Activated CD4-positive, CD25-positive, alpha-beta regulatory T cell treated with anti-CD3 and anti-CD28 coated beads, Interleukin-2, amount 50 U/mL, for 72 hours (primary cell): ENCODE results near the gene AKAP1.

Experiments
- DNase-seq: peaks from one replicate; pipeline ENCODE4 v3.0.0; 2021

Gene AKAP1

GRCh38 chr17:57135789-57136291 lies 50.8 kb downstream of the AKAP1 start:
- no peak for DNase-seq

- no peak for DNase-seq
Observed at GRCh38 chr17:57136355-57136754, 51.3 kb downstream of the AKAP1 start.

DNA sequence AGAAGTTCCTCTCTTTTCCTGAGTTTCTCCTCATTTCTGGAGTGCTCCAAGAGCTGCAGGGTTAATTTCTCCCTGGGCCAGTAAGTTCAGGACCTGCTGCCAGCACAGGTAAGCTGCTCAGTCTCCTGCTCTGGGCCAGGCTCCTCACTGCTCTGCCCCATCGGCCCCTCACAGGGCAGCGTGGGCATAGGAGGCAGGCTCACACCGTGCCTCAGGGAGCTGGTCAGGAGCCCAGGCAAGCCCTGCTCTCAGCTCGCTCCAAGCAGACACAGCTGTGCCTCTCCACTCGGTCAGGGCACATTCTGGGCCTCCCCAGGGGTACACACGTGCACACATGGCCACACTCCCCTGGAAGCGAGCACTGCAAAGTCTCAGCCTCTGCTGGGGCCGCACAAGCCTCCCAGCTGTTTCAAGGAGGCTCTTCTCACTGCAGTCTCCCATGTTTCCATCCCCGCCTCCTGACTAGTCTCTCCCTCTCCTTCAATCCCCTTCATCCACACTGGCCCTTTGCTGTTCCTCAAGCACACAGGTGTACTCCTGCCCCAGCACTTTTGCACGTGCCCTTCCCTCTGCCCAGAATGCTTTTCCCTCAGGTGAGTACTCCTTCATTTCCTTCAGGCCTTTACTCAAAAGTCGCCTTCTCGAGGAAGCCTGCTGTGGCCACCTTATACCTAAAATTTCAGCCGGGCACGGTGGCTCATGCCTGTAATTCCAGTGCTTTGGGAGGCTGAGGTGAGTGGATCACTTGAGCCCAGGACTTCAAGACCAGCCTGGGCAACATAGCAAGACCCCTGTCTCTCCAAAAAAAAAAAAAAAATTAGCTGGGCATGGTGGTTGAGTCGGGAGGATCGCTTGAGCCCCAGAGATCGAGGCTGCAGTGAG lies 53.2 kb downstream of the AKAP1 start:
- no peak for DNase-seq

GRCh38 chr17:57138956-57139576 lies 54.0 kb downstream of the AKAP1 start:
- no peak for DNase-seq

DNA sequence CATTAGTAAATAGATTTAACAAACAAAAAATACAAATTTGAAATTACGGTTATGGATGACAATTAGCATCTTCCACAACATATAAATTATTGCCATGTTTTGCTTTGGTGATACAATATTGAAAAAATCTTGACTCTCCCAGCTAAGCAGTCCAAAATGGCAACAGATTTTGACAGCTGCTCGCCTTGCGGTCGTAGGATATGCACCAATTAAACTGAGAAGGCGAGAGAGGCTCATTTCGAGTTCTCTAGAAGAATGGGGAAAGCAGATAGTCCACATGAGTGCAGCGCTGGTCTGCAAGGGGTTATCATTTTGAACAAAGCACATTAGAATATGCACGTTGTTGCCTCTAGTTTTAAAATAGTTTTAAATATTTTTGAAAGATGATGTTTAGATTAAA lies 55.3 kb downstream of the AKAP1 start:
- no peak for DNase-seq

- no peak for DNase-seq
Observed at GRCh38 chr17:57142925-57143324, 57.9 kb downstream of the AKAP1 start.

- no peak for DNase-seq
Observed at GRCh38 chr17:57143361-57143760, 58.3 kb downstream of the AKAP1 start.

- DNase-seq, result no peak
Observed at GRCh38 chr17:57143919-57144318, 58.9 kb downstream of the AKAP1 start.

- DNase-seq, result no peak
Observed at GRCh38 chr17:57144567-57144966, 59.5 kb downstream of the AKAP1 start.

GRCh38 chr17:57145347-57145746 lies 60.3 kb downstream of the AKAP1 start:
- no peak for DNase-seq

DNA sequence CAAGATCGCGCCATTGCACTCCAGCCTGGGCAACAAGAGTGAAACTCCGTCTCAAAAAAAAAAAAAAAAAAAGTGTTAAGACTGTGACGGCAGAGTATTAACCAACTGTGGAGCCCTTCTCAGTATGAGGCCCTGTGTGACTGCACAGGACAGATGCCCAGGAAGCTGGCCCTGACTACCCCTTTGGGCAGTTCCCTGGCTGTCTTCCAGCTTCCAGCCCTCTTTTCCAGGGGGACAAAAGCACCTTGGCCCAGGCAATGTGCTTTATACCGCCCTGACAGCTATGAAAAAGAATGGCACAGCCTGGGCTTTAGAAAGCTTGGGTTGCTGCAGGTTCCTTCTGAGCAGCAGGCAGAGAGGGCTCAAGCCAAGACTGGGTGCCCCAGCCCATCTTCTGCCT lies 61.2 kb downstream of the AKAP1 start:
- DNase-seq, result no peak

DNA sequence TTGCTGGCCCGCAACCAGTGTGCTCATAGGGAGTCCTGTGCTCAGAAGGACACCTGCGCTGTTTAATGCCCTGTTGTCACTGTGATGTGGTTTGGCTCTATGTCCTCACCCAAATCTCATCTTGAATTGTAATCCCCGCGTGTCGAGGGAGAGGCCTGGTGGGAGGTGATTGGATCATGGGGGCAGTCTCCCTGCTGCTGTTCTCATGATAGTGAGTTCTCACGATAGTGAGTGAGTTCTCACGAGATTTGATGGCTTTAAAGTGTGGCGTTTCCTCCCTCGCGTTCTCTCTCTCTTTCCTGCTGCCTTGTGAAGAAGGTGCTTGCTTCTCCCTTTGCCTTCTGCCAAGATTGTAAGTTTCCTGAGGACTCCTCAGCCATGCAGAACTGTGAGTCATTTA lies 66.8 kb downstream of the AKAP1 start:
- no peak for DNase-seq

DNA sequence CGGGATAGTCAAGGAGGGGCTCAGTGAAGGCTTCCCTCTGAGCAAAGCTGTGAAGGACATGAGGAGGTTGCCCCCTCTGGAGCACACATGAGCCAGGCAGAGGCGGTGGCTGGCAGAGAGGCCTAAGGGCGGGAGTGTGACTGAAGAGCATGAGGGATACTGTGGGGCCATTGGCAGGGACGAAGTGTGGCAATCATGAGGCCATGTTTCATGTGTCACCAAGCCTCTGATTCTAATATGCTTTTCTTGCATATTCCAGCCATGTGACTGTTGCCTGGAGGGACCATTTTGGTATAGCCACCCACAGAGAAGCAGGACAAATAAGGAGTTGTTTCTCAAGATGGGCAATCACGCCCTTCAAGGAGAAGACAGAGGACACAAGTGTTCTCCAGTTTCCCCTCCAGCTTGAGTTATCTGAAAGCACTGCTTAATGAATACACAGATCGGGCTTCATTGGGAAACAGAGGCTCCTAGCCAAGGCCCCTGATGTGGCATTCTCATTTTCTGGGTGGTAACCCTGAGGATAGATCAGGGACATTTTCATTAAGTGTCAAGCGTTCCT lies 68.0 kb downstream of the AKAP1 start:
- no peak for DNase-seq

DNA sequence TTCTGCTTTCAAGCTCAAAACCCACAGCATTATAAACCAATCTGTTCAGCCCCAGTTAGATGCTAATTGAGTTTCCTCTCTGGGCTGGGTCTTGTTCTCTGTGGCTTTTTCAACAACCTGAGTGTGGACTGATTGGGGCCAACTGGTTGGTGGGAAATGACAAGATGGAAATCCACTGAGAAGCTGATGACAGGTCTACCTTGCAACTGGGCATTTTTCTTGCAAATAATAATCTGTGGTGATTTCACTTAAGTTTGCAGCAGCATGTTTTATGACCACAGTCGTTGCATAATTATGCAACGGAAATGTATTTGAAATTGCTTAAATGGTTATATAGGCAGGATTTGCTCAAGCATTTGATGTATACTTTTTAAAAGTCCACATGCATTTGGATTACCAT lies 69.9 kb downstream of the AKAP1 start:
- no peak for DNase-seq

- DNase-seq, result no peak
Observed at GRCh38 chr17:57158325-57158724, 73.3 kb downstream of the AKAP1 start.

- no peak for DNase-seq
Observed at GRCh38 chr17:57158795-57159194, 73.7 kb downstream of the AKAP1 start.

- no peak for DNase-seq
Observed at GRCh38 chr17:57160624-57161023, 75.6 kb downstream of the AKAP1 start.

DNA sequence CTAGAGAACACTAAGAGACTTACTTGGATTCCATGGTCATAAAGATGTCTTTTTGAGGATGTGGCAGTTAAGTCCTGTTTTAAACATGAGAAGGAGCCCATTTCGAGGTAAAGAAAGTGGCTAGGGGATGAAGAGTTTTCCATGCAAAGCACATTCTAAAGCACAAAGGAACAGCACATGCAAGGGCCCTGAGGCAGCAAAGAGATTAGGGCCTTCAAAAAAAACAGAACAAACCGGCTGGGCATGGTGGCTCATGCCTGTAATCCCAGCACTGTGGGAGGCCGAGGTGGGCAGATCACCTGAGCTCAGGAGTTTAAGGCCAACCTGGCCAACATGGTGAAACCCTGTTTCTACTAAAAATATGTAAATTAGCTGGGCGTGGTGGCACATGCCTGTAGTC lies 79.8 kb downstream of the AKAP1 start:
- no peak for DNase-seq

DNA sequence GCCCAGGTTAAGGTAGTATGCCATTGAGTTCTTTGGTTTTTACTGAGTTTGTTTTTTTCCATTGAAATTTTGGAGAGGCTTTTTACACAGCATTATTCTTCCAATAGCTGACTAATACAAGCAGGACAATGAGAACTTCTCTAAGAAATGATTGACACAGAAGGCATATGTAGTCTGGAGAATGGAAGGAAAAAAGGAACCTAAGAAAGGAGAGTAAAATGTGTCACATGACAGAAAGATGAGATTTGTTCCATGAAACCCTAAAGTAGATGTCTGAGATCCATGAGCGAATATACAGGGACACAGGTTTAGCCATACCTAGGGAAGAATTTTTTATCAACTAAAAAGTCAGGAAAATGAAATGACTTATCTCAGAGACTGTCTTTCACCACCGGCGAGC lies 80.7 kb downstream of the AKAP1 start:
- DNase-seq, result no peak

GRCh38 chr17:57166803-57167202 lies 81.8 kb downstream of the AKAP1 start:
- no peak for DNase-seq

DNA sequence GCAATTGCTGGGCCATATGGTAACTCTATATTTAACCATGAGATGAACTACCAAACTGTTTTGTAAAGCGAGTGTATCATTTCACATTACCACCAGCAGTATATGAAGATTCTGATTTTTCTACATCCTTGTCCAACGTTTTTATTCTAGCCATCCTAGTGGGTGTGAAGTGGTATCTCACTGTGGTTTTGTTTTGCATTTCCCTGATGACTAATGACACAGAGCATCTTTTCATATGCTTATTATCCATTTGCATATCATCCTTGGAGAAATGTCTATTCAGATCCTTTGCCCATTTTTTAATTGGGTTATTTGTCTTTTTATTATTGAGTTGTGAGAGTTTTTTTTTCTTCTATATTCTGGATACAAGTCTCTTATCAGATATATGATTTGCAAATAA lies 83.6 kb downstream of the AKAP1 start:
- no peak for DNase-seq

GRCh38 chr17:57170866-57171265 lies 85.8 kb downstream of the AKAP1 start:
- DNase-seq, result no peak
